GM19035 (cell line): Measurements from ENCODE around the gene SIX5.
"Not testable (repeated sequence)": the region's sequence is repeated elsewhere in the genome, so short reads cannot be mapped to it uniquely, and the experiment has no call there.

Experiments
- ATAC-seq: cut with Tn5 transposase; IDR thresholded peaks from one replicate; pipeline ENCODE4 v1.9.1; 2021; ENCODE audit not compliant: unreplicated experiment

SIX5 gene

GRCh38 chr19:45761714-45762113 lies 7.3 kb downstream of the SIX5 start:
- no peak for ATAC-seq

GRCh38 chr19:45758921-45759320 lies 10.1 kb downstream of the SIX5 start:
- no peak for ATAC-seq

- ATAC-seq, result no peak
Measured at GRCh38 chr19:45757695-45758094, 11.4 kb downstream of the SIX5 start.

GRCh38 chr19:45754323-45754722 lies 14.7 kb downstream of the SIX5 start:
- ATAC-seq, result no peak

GRCh38 chr19:45753548-45753947 lies 15.5 kb downstream of the SIX5 start:
- no peak for ATAC-seq

GRCh38 chr19:45752639-45753038 lies 16.4 kb downstream of the SIX5 start:
- no peak for ATAC-seq

- not testable (repeated sequence) for ATAC-seq
Measured at GRCh38 chr19:45751483-45751882, 17.6 kb downstream of the SIX5 start.

GRCh38 chr19:45747513-45747912 lies 21.5 kb downstream of the SIX5 start:
- ATAC-seq, result no peak

- no peak for ATAC-seq
Measured at GRCh38 chr19:45746866-45747265, 22.2 kb downstream of the SIX5 start.

GRCh38 chr19:45745606-45746005 lies 23.4 kb downstream of the SIX5 start:
- ATAC-seq, result no peak

GRCh38 chr19:45742969-45743368 lies 26.1 kb downstream of the SIX5 start:
- ATAC-seq, result no peak

- ATAC-seq, result no peak
Measured at GRCh38 chr19:45739498-45740439, 29.3 kb downstream of the SIX5 start.

- no peak for ATAC-seq
Measured at GRCh38 chr19:45733160-45733810, 35.8 kb downstream of the SIX5 start, which contains the start of gene MEIOSIN. Gene MEIOSIN (plus strand): TSS chr19:45733439. CDS start chr19:45735377, 1,938 bp downstream.

- peak; percentile 95 for ATAC-seq
Measured at GRCh38 chr19:45730368-45731288, 38.4 kb downstream of the SIX5 start, which contains the start of gene FBXO46. Gene FBXO46 (minus strand): TSS chr19:45730896. CDS start chr19:45713495, 17,401 bp downstream.

GRCh38 chr19:45729800-45730290 lies 39.2 kb downstream of the SIX5 start:
- ATAC-seq, result no peak

- ATAC-seq, result not testable (repeated sequence)
Measured at GRCh38 chr19:45728683-45729082, 40.4 kb downstream of the SIX5 start.

- ATAC-seq, result not testable (repeated sequence)
Measured at GRCh38 chr19:45720065-45720464, 49.0 kb downstream of the SIX5 start.

- ATAC-seq, result no peak
Measured at GRCh38 chr19:45717983-45718650, 50.9 kb downstream of the SIX5 start.

GRCh38 chr19:45717131-45717982 lies 51.7 kb downstream of the SIX5 start:
- ATAC-seq, result peak; percentile 93
